Endometrial microvascular endothelial cells (primary cell): Measurements from ENCODE around the gene ZNF330. TPM values are rescaled to one million over a fixed set of nuclear protein-coding genes. Genes with fewer than 3 reads are reported as not detected.

Experiments
- total RNA-seq: library from RNA; depleted of rRNA; stranded (reverse); fragments of >200 nt; gene quantifications from one replicate; pipeline ENCODE4 v1.2.3, GENCODE V29; 2015; ENCODE audit errors: inconsistent ontology term

Gene ZNF330
- total RNA-seq, 1 donor from 2014 or later, result 39.5 TPM

Other genes with a start within 250 kb of the ZNF330 start
- 0.09 TPM for gene RNF150, start 87.4 kb upstream of the ZNF330 start, total RNA-seq